Measurements from ENCODE around the gene ITPKC. TPM values are rescaled to one million over a fixed set of nuclear protein-coding genes. Genes with fewer than 3 reads are reported as not detected.
"Not testable (repeated sequence)": the region's sequence is repeated elsewhere in the genome, so short reads cannot be mapped to it uniquely, and the experiment has no call there.

ITPKC gene
- total and polyA plus RNA-seq, 8 donors, result 6.9 to 20.4 (median 11.4) TPM

- intact Hi-C loops (cut with DNase I), result no loop called here
- no peak for DNase-seq
- H3K9me3 ChIP-seq, result no peaks in the 10 kb centered on the region
- H3K4me3 ChIP-seq, result no peak overlapping the region
- peaks cover 0 to 35% (median 5%) of the 10 kb centered on the region in 3 donors for H3K36me3 ChIP-seq
- no peaks in the 10 kb centered on the region for H3K27me3 ChIP-seq
- no peak for TF ChIP-seq CTCF (IDR thresholded peaks at IDR 0.05)
- ATAC-seq, result no peak
- H3K27ac ChIP-seq, result no peak overlapping the region
- no peak for FAIRE-seq
- H3K4me1 ChIP-seq, result peaks cover 16 to 26% (median 17%) of the 10 kb centered on the region in 3 donors
- WGBS, 2 donors, result 91 to 96% methylated on average over 4 of the region's 4 CpGs
Measured at GRCh38 chr19:40724315-40724714, 7.4 kb downstream of the ITPKC start.

- no peak for ATAC-seq
- 90 to 100% methylated on average over 3 of the region's 3 CpGs for WGBS, 2 donors
- intact Hi-C loops (cut with DNase I), result no loop called here
- no peak for DNase-seq
- no peak overlapping the region for H3K4me3 ChIP-seq
- no peak overlapping the region for H3K27ac ChIP-seq
- no peaks in the 10 kb centered on the region for H3K9me3 ChIP-seq
- TF ChIP-seq CTCF (IDR thresholded peaks at IDR 0.05), result no peak
- H3K27me3 ChIP-seq, result no peaks in the 10 kb centered on the region
- peaks cover 13 to 24% (median 13%) of the 10 kb centered on the region in 3 donors for H3K4me1 ChIP-seq
- FAIRE-seq, result no peak
- peaks cover 0 to 41% (median 5%) of the 10 kb centered on the region in 3 donors for H3K36me3 ChIP-seq
Measured at GRCh38 chr19:40724855-40725254, 7.9 kb downstream of the ITPKC start.

GRCh38 chr19:40726279-40726678, 9.4 kb downstream of the ITPKC start:
- peaks cover 0 to 55% (median 18%) of the 10 kb centered on the region in 3 donors for H3K36me3 ChIP-seq
- TF ChIP-seq CTCF (IDR thresholded peaks at IDR 0.05), result no peak
- H3K4me3 ChIP-seq, result no peak overlapping the region
- intact Hi-C loops (cut with DNase I), result no loop called here
- no peaks in the 10 kb centered on the region for H3K9me3 ChIP-seq
- WGBS, 2 donors, result 96 to 99% methylated on average over 4 of the region's 4 CpGs
- no peak for DNase-seq
- ATAC-seq, result no peak
- FAIRE-seq, result no peak
- no peaks in the 10 kb centered on the region for H3K27me3 ChIP-seq
- H3K27ac ChIP-seq, result no peak overlapping the region
- peaks cover 0 to 10% (median 0%) of the 10 kb centered on the region in 3 donors for H3K4me1 ChIP-seq

GRCh38 chr19:40730065-40730464, 13.2 kb downstream of the ITPKC start:
- H3K4me1 ChIP-seq; intact Hi-C loops (cut with DNase I); H3K4me3 ChIP-seq; FAIRE-seq; DNase-seq; H3K27ac ChIP-seq; H3K27me3 ChIP-seq; H3K9me3 ChIP-seq; ATAC-seq: not testable (repeated sequence)
- H3K36me3 ChIP-seq, result peaks cover 6 to 90% (median 26%) of the 10 kb centered on the region in 3 donors
- 88 to 94% methylated on average over 5 of the region's 5 CpGs for WGBS, 2 donors

- FAIRE-seq; DNase-seq; intact Hi-C loops (cut with DNase I); H3K27me3 ChIP-seq; H3K27ac ChIP-seq; H3K9me3 ChIP-seq; ATAC-seq; H3K4me1 ChIP-seq; H3K4me3 ChIP-seq: not testable (repeated sequence)
- peaks cover 6 to 88% (median 31%) of the 10 kb centered on the region in 3 donors for H3K36me3 ChIP-seq
- WGBS, 2 donors, result 96% methylated on average over 16 of the region's 16 CpGs
Measured at GRCh38 chr19:40732304-40732703, 15.4 kb downstream of the ITPKC start.

- Histone ChIP-seq H3K36me3 (peaks cover 6 to 84% (median 34%) of the 10 kb centered on the region in 3 donors), H3K9me3 (no peaks in the 10 kb centered on the region), H3K27ac (no peak overlapping the region), H3K4me3 (no peak overlapping the region), H3K4me1 (no peaks in the 10 kb centered on the region), H3K27me3 (no peaks in the 10 kb centered on the region)
- WGBS, 2 donors, result 91 to 92% methylated on average over 13 of the region's 13 CpGs
- no peak for TF ChIP-seq CTCF (IDR thresholded peaks at IDR 0.05)
- FAIRE-seq (no peak), ATAC-seq (no peak), DNase-seq (no peak)
- intact Hi-C loops (cut with DNase I), result no loop called here
Measured at GRCh38 chr19:40733149-40733548, 16.2 kb downstream of the ITPKC start.
